Measurements from ENCODE around the gene FOXO3.
"Not testable (repeated sequence)": the region's sequence is repeated elsewhere in the genome, so short reads cannot be mapped to it uniquely, and the experiment has no call there.

- not testable (repeated sequence) for TF ChIP-seq POLR2AphosphoS5 (IDR thresholded peaks at IDR 0.05; ENCODE audit: borderline replicate concordance, low read depth, low read length); EZH2 (IDR thresholded peaks at IDR 0.05); FOXP2 (optimal IDR thresholded peaks at IDR 0.05; ENCODE audit: control extremely low read depth, extremely low read length, insufficient read depth)
Measured at GRCh38 chr6:108561309-108561647, 561 bp downstream of the FOXO3 start.
